OCI-LY7 (cell line): ENCODE measurements around the gene EXT2. TPM values are rescaled to one million over a fixed set of nuclear protein-coding genes. Genes with fewer than 3 reads are reported as not detected.

ENCODE experiments used
- BruUV-seq: library from RNA; stranded (reverse); fragments of 400-500 nt; replicated peaks from 2 replicates; lab custom pipeline; 2021; lab: Mats Ljungman, UMichigan
- CTCF ChIA-PET: fragments of 300-600 bp; sonication (Branson Sonifier 250); formaldehyde crosslinking; loops from one replicate; lab custom pipeline; 2022; ENCODE audit warnings: antibody characterized with exemption; ENCODE audit not compliant: unreplicated experiment; lab: Charles Lee
- POLR2A ChIA-PET: fragments of 300-600 bp; sonication (Branson Sonifier 250); formaldehyde crosslinking; loops from one replicate; lab custom pipeline; 2022; ENCODE audit warnings: antibody characterized with exemption; lab: Charles Lee
- DNase-seq: peaks from one replicate; pipeline ENCODE4 v3.0.0-alpha.2; 2015; ENCODE audit warnings: low spot score
- H2AFZ ChIP-seq: fragments of 200-600 bp; sonication (generic), shearing (Covaris generic); 2 replicates; pipeline ENCODE4 v1.6.1; 2014; ENCODE audit warnings: mild to moderate bottlenecking, antibody characterized with exemption, low read length, moderate library complexity
- H3K27ac ChIP-seq: fragments of 200-600 bp; sonication (generic); 2 replicates; pipeline ENCODE4 v1.5.1; 2014; ENCODE audit warnings: mixed run types, low read depth, mild to moderate bottlenecking, moderate library complexity, low read length, inconsistent platforms; ENCODE audit not compliant: poor library complexity, severe bottlenecking
- H3K36me3 ChIP-seq: fragments of 200-600 bp; sonication (generic); 2 replicates; pipeline ENCODE4 v1.6.1; 2014; ENCODE audit warnings: mild to moderate bottlenecking, antibody characterized with exemption, low read length, moderate library complexity, mixed read lengths; ENCODE audit not compliant: insufficient read depth
- H3K4me1 ChIP-seq: fragments of 200-600 bp; sonication (generic); 2 replicates; pipeline ENCODE4 v1.5.1; 2014; ENCODE audit warnings: mild to moderate bottlenecking, low read length; ENCODE audit not compliant: insufficient read depth, poor library complexity, severe bottlenecking
- H3K4me2 ChIP-seq: fragments of 200-600 bp; sonication (generic); 2 replicates; pipeline ENCODE4 v1.6.1; 2014; ENCODE audit warnings: mild to moderate bottlenecking, low read length
- H3K4me3 ChIP-seq: fragments of 200-600 bp; sonication (generic); 2 replicates; pipeline ENCODE4 v1.5.1; 2014; ENCODE audit warnings: mild to moderate bottlenecking, low read depth, low read length; ENCODE audit not compliant: poor library complexity, severe bottlenecking
- H3K79me2 ChIP-seq: fragments of 200-600 bp; sonication (generic); 2 replicates; pipeline ENCODE4 v1.6.1; 2016; ENCODE audit warnings: low read depth, mild to moderate bottlenecking, low read length, moderate library complexity, mixed read lengths; ENCODE audit not compliant: insufficient read depth
- H3K9me2 ChIP-seq: fragments of 200-600 bp; sonication (generic); 2 replicates; pipeline ENCODE4 v1.6.1; 2016; ENCODE audit warnings: mild to moderate bottlenecking, low read length, mixed read lengths; ENCODE audit not compliant: insufficient read depth
- H3K9me3 ChIP-seq: fragments of 200-600 bp; sonication (generic); 2 replicates; pipeline ENCODE4 v1.6.1; 2014; ENCODE audit warnings: mild to moderate bottlenecking, mixed run types, low read length, mixed read lengths
- H4K20me1 ChIP-seq: fragments of 200-600 bp; sonication (generic); 2 replicates; pipeline ENCODE4 v1.6.1; 2014; ENCODE audit warnings: mild to moderate bottlenecking, antibody characterized with exemption, low read length, moderate library complexity, mixed read lengths; ENCODE audit not compliant: insufficient read depth
- EZH2phosphoT487 ChIP-seq: fragments of 200-600 bp; sonication (generic); IDR thresholded peaks from 2 replicates; pipeline ENCODE4 v1.6.1; 2018; ENCODE audit warnings: low read depth, borderline replicate concordance, mild to moderate bottlenecking, mixed run types, antibody characterized with exemption, low read length, moderate library complexity, mixed read lengths
- intact Hi-C: fragments of 100-400 bp; cut with micrococcal nuclease; formaldehyde crosslinking; loops from one replicate; pipeline ENCODE4 v1.10.0; 2022; ENCODE audit not compliant: unreplicated experiment
- total RNA-seq, 2 experiments: library from RNA; depleted of rRNA in 1 of 2; stranded (reverse); fragments of >200 nt in 1 of 2; shearing (Covaris generic) in 1 of 2; gene quantifications; 2 replicates each; pipeline ENCODE4 v1.2.3, GENCODE V29; 2014 to 2022
- TF ChIP-seq, protein P1 (sequence below): fragments of 200-600 bp; sonication (generic); conservative IDR thresholded peaks from 2 replicates; pipeline ENCODE4 v1.5.1; 2014; ENCODE audit warnings: mild to moderate bottlenecking, antibody characterized with exemption, low read length, moderate library complexity, mixed read lengths

EXT2 gene
- total RNA-seq, 2 experiments from 2014 or later, result 22.3 to 31.8 TPM

DNA sequence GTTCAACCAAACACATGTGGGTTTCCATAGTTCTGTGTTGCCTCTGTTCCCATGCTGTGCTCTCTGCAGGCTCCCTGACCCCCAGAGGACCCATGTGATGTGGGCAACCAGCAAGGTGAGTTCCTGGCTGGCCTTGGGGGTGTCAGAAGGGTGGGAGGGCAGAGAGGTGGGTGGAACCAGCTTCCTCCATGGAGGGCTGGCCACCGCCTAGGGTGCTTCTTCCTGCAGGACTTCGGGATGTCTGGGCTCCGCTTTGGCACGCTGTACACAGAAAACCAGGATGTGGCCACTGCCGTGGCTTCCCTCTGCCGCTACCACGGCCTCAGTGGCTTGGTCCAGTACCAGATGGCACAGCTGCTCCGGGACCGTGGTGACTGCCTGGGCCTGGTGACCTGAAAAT, 14.5 kb upstream of the EXT2 start:
- POLR2A ChIA-PET, result no interaction called here
- no peak for DNase-seq
- CTCF ChIA-PET, result no interaction called here
- intact Hi-C loops, result no loop called here
- H2AFZ ChIP-seq, result no peak overlapping the region
- no peak overlapping the region for H3K4me3 ChIP-seq
- no peaks in the 10 kb centered on the region for H3K36me3 ChIP-seq
- no peak for TF ChIP-seq EZH2phosphoT487
- TF ChIP-seq, protein P1, sequence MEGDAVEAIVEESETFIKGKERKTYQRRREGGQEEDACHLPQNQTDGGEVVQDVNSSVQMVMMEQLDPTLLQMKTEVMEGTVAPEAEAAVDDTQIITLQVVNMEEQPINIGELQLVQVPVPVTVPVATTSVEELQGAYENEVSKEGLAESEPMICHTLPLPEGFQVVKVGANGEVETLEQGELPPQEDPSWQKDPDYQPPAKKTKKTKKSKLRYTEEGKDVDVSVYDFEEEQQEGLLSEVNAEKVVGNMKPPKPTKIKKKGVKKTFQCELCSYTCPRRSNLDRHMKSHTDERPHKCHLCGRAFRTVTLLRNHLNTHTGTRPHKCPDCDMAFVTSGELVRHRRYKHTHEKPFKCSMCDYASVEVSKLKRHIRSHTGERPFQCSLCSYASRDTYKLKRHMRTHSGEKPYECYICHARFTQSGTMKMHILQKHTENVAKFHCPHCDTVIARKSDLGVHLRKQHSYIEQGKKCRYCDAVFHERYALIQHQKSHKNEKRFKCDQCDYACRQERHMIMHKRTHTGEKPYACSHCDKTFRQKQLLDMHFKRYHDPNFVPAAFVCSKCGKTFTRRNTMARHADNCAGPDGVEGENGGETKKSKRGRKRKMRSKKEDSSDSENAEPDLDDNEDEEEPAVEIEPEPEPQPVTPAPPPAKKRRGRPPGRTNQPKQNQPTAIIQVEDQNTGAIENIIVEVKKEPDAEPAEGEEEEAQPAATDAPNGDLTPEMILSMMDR, result no peak
- no peak overlapping the region for H3K27ac ChIP-seq
- H3K4me2 ChIP-seq, result no peak overlapping the region
- H3K9me2 ChIP-seq, result no peaks in the 10 kb centered on the region
- no peaks in the 10 kb centered on the region for H3K9me3 ChIP-seq
- no peaks in the 10 kb centered on the region for H3K4me1 ChIP-seq
- BruUV-seq, result no TSS peak
- H3K79me2 ChIP-seq, result no peaks in the 10 kb centered on the region
- H4K20me1 ChIP-seq, result no peaks in the 10 kb centered on the region

DNA sequence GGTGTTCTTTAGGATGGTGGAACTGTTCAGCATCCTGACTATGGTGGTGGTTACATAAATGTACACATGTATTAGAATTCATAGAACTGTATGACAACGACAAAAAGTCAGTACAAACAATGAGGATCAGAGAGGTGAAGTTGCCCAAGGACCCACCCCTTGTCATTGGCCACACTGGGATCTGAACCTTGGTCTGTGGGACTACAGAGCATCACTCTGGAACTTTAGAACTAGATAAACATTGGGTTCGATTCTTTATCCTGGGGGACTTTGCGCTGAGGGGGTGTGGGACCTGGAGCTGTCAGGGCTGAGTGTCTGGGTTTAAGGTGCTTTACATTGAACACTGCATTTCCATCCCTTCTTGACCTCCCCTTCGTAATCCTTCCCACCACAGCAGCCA, 12.8 kb upstream of the EXT2 start:
- H3K4me2 ChIP-seq, result no peak overlapping the region
- H3K36me3 ChIP-seq, result no peaks in the 10 kb centered on the region
- no peaks in the 10 kb centered on the region for H3K79me2 ChIP-seq
- ChIA-PET POLR2A (no interaction called here), CTCF (no interaction called here)
- no peaks in the 10 kb centered on the region for H3K4me1 ChIP-seq
- H3K27ac ChIP-seq, result no peak overlapping the region
- no peaks in the 10 kb centered on the region for H3K9me3 ChIP-seq
- BruUV-seq, result no TSS peak
- DNase-seq, result no peak
- intact Hi-C loops, result no loop called here
- no peak overlapping the region for H2AFZ ChIP-seq
- H3K4me3 ChIP-seq, result no peak overlapping the region
- no peaks in the 10 kb centered on the region for H3K9me2 ChIP-seq
- no peaks in the 10 kb centered on the region for H4K20me1 ChIP-seq
- TF ChIP-seq, protein P1, result no peak
- no peak for TF ChIP-seq EZH2phosphoT487

DNA sequence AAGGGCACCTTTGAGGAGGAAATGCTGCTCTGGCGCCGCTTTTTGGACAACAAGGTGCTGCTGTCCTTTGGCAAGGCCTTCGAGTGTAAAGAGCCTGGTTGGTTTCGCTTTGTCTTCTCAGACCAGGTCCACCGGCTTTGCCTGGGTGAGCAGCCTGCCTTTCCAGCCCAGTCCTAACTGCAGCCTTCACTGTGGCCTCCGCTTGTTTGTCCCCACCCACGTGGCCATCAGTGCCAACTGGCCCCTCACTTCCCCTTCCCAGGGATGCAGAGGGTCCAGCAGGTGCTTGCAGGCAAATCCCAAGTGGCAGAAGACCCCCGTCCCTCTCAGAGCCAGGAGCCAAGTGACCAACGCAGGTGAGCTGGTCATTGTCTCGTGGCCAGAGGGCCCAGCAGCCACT, 12.0 kb upstream of the EXT2 start:
- H2AFZ ChIP-seq, result no peak overlapping the region
- H3K9me3 ChIP-seq, result no peaks in the 10 kb centered on the region
- no peak for TF ChIP-seq EZH2phosphoT487
- TF ChIP-seq, protein P1, result no peak
- H3K4me3 ChIP-seq, result no peak overlapping the region
- no peak overlapping the region for H3K4me2 ChIP-seq
- POLR2A ChIA-PET, result no interaction called here
- BruUV-seq, result no TSS peak
- H3K36me3 ChIP-seq, result no peaks in the 10 kb centered on the region
- H3K9me2 ChIP-seq, result no peaks in the 10 kb centered on the region
- no peaks in the 10 kb centered on the region for H4K20me1 ChIP-seq
- H3K79me2 ChIP-seq, result no peaks in the 10 kb centered on the region
- no peak overlapping the region for H3K27ac ChIP-seq
- intact Hi-C loops, result no loop called here
- no peaks in the 10 kb centered on the region for H3K4me1 ChIP-seq
- no peak for DNase-seq
- CTCF ChIA-PET, result no interaction called here
